GM21447 (cell line): Measurements from ENCODE around the gene MRPL10.
"Not testable (repeated sequence)": the region's sequence is repeated elsewhere in the genome, so short reads cannot be mapped to it uniquely, and the experiment has no call there.

Experiments
- ATAC-seq: cut with Tn5 transposase; IDR thresholded peaks from one replicate; pipeline ENCODE4 v1.9.1; 2021; ENCODE audit not compliant: unreplicated experiment

The MRPL10 gene

DNA sequence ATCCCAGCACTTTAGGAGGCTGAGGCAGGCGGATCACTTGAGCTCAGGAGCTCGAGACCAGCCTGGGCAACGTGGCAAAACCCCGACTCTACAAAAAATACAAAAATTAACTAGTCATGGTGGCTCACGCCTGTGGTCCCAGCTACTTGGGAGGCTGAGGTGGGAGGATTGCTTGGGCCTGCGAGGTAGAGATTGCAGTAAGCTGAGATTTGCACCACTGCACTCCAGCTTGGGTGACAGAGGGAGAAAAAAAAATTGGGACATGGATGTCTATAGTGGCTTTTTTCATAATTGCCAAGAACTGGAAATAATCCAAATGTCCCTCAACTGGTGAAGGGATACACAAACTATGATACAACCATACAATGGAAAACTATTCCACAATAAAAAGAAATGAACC, 38.4 kb downstream of the MRPL10 start:
- no peak for ATAC-seq

DNA sequence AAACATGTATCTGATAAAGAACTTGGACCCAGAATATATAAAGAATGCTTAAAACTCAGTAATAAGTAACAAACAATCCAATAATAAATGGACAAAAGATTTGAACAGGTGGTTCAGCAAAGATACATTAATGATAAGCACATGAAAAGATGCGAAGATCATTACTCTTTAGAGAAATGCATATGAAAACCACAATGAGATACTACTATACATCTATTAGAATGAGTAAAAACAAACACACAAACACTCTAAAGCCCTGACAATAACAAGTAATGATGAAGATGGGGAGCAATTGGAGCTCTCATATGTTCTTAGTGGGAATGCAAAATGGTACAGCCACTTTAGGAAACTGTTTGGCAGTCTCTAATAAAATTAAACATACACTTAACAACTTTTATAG, 38.9 kb downstream of the MRPL10 start:
- no peak for ATAC-seq

DNA sequence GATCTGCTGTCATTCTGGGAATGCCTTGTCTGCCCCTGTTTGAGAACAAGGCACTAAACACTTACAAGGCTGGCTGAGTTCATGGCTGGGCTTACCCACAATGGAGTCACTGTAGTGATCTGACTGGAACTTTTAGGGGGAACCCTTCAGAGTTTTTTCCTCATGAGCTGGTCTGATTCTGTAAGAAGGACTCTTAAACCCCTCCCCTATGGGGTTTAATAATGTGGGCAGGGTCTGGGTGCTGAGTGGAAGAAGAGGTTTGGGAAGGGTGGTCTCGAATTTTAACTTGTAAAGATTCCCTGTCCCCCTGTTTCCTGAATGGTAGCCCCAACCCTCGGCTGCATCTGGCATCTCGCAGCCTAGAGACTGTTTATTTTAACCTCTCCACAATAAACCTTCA, 40.3 kb downstream of the MRPL10 start:
- ATAC-seq, result no peak

DNA sequence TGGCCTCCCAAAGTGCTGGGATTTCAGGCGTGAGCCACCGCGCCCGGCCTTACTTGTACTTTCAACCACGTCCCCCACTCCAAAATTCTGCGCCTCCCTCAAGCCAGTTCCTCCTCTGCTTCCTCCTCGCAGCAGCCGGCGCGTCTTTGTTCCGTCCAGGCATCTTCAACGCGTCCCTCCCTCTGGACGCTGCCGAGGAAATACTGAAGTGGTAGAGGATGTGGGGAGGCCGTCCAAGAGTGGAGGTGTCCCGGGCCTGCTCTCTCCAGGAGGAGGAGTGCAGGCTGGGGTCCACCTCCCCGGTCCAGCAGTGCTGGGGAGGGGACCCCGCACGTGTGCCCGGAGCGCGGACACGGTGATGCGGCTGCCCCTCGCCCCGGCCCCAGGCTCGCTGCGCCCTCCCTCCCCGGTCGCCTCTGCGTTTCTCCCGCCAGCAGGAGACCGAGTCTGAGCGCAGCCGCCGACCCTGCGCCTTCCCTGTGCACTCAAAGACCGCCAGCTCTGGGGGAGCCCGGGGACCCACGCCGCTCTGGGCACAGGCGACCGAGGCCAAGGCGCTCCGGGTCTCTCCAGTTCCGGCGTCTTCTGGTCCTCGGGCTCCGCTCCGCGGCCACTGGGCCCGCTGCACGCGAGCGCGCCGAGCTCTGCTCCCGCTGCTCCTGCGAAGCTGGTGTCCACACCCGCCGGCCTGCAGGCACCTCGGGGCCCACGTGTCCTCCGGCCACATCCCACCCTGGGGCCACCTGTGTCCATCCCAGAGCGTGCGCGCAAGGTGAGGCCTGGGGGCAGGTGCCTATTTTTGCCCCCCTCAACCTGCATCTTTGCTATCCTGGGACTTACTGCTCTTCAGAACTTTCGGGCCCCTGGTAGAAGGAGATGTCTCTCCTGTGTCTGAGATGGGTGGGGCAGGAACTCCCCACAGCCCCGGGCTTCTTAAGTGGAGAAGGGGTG, 41.5 kb downstream of the MRPL10 start:
- no peak for ATAC-seq

DNA sequence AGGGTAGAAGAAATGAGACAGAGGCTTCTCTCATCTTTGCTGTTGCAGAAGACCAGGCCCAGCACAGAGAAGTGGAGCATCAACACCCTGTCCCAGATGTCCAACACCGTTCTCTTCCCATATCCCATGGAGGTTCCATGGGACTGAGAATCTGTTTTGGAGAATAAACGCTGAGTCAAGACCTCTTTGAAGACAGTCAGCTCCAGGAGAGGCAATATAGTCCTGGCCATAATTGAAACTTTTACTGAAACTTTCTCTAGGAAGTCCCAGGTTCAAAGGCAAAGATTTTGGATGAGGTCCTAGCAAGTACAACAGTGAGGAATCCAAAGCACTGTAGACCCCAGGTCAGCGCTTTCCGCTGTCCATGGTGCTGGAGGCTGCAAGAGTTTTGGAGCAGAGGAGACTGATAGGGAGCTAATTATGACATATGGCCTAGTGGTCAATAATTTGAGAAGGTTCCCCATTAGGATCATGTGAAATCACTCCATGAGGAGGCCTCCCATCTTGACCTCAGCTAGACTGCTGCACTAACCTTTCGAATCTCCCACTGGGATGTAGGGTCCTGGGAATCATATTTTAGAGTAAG, 45.7 kb downstream of the MRPL10 start:
- no peak for ATAC-seq

DNA sequence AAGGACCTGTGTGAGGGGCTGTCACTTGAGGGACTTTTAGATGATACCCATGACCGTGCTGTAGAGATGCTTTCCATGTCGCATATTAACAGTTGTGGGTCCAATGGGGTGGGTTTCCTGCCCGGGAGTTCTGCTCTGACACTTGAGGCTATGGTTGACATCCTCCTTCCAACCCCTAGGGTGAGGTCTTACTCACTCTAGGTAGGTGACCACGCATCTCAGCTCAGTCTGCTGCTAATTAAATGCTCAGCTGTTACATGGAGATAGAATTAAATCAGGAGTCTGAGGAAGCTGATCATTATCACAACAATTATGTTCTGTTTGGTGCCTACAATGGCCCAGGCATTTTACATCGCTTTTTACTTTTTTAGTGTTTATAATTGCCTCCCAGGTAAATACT, 49.9 kb downstream of the MRPL10 start:
- no peak for ATAC-seq

DNA sequence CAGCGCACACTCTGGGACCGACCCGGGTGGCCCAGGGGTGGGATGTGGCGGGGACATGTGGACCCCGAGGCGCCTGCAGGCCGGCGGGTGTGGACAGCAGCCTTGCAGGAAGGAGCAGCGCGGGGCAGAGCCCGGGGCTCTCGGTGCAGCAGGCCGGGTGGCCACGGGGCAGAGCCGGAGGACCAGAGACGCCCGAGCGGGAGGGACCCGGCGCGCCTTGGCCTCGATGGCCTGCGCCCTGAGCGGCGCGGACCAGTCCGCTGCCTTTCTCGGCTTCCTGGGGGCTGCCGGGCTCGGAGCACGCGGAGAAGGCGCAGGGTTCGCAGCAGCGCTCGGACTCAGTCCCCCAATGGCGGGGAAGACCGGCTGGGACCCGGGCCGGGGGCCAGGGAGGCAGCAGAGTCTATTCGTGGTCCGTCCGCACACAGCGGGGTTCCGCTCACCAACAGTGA, 53.1 kb downstream of the MRPL10 start:
- no peak for ATAC-seq

DNA sequence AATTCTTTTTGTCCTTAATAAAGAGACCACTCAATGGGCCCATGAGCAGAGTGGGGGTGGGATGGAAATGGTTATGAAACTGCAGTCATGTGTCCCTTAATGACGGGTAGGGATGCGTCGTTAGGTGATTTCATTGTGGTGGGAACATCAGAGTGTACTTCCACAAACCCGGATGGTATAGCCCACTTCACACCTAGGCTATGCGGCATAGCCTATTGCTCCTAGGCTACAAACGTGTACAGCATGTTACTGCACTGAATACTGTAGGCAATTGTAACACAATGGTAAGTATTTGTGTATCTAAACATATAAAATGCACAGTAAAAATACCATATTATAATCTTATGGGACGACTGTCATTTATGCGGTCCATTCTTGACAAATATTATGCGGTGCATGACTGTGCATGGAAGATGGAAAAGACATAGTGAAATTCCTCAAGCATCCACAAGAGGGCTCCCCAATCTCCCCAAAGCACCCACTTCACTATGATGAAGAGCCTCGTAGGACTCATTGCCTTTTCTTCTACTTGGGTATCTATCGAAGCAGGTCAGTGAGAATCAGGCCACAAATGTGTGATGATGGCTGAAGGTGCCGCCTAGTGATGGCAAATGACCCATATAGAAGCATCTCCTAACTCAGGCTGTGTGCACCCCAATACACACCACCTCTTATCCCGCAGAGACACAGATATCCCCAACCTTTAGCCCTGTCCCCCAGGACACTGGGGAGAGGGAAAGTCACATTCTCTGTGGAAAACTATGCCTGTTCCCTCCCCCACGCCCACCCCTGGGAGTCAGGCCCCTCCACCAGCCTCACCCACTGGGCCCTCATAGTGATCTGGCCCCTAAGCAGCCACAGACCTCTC, 54.8 kb downstream of the MRPL10 start:
- no peak for ATAC-seq

DNA sequence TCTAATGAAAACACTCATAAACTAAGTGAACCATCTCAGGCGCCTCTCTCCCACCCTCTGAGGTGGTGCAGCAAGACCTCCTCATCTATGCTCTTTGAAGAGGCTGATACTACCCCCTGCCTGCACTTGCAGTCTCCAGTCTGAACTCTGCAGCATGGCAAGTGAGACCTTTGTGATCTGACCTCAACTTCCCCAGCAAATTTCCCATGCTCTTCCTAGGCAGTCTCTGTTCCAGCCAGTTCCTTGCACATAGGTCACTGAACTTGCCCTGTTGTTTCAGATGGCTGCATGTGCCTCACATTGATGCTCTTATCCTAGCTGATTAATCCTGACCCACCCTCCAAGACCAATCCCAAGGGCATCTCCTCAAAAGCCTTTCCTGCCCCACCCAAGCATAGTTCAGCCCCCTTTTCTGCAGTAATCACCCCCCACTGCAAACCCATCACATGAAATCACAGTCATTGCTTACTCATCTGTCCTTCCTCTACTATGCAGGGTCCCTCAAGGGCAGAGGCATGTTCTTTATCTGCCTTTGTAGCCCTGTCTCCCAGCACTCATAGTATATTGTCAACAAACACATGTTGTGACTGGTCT, 56.3 kb downstream of the MRPL10 start:
- ATAC-seq, result no peak

DNA sequence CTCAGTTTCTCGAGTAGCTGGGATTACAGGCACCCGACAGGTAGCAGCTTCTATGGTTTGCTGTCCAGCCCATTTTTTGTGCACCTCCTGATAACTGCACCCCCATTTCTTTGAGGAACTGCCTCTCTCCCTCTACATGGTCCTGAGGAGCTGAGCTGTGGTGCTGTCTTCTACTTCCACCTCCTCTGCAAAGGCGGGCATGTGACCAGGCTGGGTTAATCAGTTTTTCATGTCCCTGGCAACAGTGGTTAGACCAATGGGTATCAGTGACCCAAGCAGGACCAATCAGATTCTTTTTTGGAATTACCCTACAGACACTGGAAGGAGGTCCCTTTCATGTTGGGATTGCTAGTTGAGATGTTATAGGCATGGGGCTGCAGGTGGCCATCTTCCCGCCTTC, 57.0 kb downstream of the MRPL10 start:
- no peak for ATAC-seq

DNA sequence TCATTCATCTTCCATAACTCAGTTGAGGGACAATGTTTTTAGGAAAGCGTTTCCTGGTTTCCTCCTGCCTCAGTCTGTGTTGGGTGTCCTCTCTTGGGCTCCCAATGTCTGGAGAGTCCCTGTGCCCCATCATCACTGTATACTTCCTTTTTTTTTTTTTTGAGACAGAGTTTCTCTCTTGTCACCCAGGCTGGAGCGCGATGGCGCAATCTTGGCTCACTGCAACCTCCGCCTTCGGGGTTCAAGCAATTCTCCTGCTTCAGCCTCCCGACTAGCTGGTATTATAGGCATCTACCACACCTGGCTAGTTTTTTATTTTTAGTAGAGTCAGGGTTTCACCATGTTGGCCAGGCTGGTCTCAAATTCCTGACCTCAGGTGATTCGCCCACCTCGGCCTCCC, 57.7 kb downstream of the MRPL10 start:
- not testable (repeated sequence) for ATAC-seq
